HepG2 (cell line): ENCODE data around the gene CEMP1. TPM values are rescaled to one million over a fixed set of nuclear protein-coding genes. Genes with fewer than 3 reads are reported as not detected.

ENCODE experiments used
- ATAC-seq: fragments of 200-7000 bp; cut with Tn5 transposase; 3 replicates; pipeline ENCODE4 v1.9.1; 2020; ENCODE audit warnings: mild to moderate bottlenecking, moderate library complexity
- BruUV-seq: library from RNA; stranded (reverse); fragments of 400-500 nt; replicated peaks from 2 replicates; lab custom pipeline; 2021; lab: Mats Ljungman, UMichigan
- CTCF ChIA-PET: fragments of 300-600 bp; formaldehyde crosslinking; extraction: SDS; loops from one replicate; lab custom pipeline; 2021; ENCODE audit warnings: low total read pairs, inconsistent platforms, low intra/inter-chr PET ratio; lab: Yijun Ruan, JAX
- POLR2A ChIA-PET: fragments of 350-600 bp; sonication (Branson Sonifier 250); formaldehyde crosslinking; loops from one replicate; lab custom pipeline; 2020; ENCODE audit warnings: antibody characterized with exemption, inconsistent platforms; lab: Yijun Ruan, JAX
- DNase-seq: peaks from one replicate; pipeline ENCODE4 v3.0.0-alpha.2; 2015; ENCODE audit warnings: low spot score
- FAIRE-seq: peaks from 3 replicates; lab custom pipeline; 2011; peaks lifted over from hg19 to GRCh38; lab: Jason Lieb, UNC
- H2AFZ ChIP-seq: one replicate; pipeline ENCODE4 v1.6.1; 2011; ENCODE audit warnings: low read length, inconsistent platforms
- H3K27ac ChIP-seq: fragments of 300-600 bp; 3 replicates; pipeline ENCODE4 v1.8.0; 2011; ENCODE audit warnings: mixed run types, mild to moderate bottlenecking, mixed read lengths, low read length, inconsistent platforms; ENCODE audit not compliant: insufficient read depth; ENCODE audit errors: extremely low read length
- H3K27me3 ChIP-seq, 2 experiments: fragments of 200-600 bp in 1 of 2; 2 replicates in 1 of 2; 3 replicates in 1 of 2; pipeline versions ENCODE4 v1.6.0 to v1.8.0; 2011; ENCODE audit warnings: low read length in 2 of 2, mild to moderate bottlenecking in 2 of 2, moderate library complexity in 2 of 2, inconsistent platforms in 1 of 2; ENCODE audit not compliant: insufficient read depth in 2 of 2, control insufficient read depth in 1 of 2
- H3K36me3 ChIP-seq, 2 experiments: fragments of 200-600 bp in 1 of 2; replicated peaks in 1 of 2; 2 replicates in 1 of 2; 3 replicates in 1 of 2; pipeline versions ENCODE4 v1.5.1 to v1.8.0; 2011; ENCODE audit warnings: low read length in 2 of 2, inconsistent platforms in 1 of 2; ENCODE audit not compliant: insufficient read depth in 2 of 2, control insufficient read depth in 1 of 2
- H3K4me1 ChIP-seq: 2 replicates; pipeline ENCODE4 v1.5.1; 2012; ENCODE audit warnings: low read length, inconsistent platforms; ENCODE audit not compliant: insufficient read depth
- H3K4me2 ChIP-seq: 2 replicates; pipeline ENCODE4 v1.6.0; 2011; ENCODE audit warnings: low read depth, low read length, inconsistent platforms
- H3K4me3 ChIP-seq, 3 experiments: fragments of 200-600 bp in 1 of 3; sonication (generic), shearing (Covaris generic) in 1 of 3; replicated peaks in 1 of 3; 2 replicates each; pipeline ENCODE4 v1.5.1; 2011 to 2016; ENCODE audit warnings: low read length in 3 of 3, inconsistent platforms in 2 of 3, low read depth in 2 of 3, mild to moderate bottlenecking in 2 of 3, control low read depth in 1 of 3, mixed read lengths in 1 of 3; ENCODE audit not compliant: insufficient read depth in 1 of 3
- H3K79me2 ChIP-seq: one replicate; pipeline ENCODE4 v1.6.1; 2011; ENCODE audit warnings: low read length, inconsistent platforms; ENCODE audit not compliant: insufficient read depth
- H3K9ac ChIP-seq: 2 replicates; pipeline ENCODE4 v1.6.0; 2011; ENCODE audit warnings: mild to moderate bottlenecking, low read depth, low read length, inconsistent platforms; ENCODE audit not compliant: insufficient read depth
- H3K9me3 ChIP-seq: 2 replicates; pipeline ENCODE4 v1.5.1; 2012; ENCODE audit warnings: mild to moderate bottlenecking, low read length
- H4K20me1 ChIP-seq: 2 replicates; pipeline ENCODE4 v1.6.0; 2011; ENCODE audit warnings: inconsistent platforms, mild to moderate bottlenecking, low read length, moderate library complexity; ENCODE audit not compliant: insufficient read depth
- ELF4 ChIP-seq: sonication (generic); formaldehyde crosslinking; IDR thresholded peaks from 2 replicates; pipeline ENCODE4 v1.5.0; 2020; ENCODE audit warnings: missing genetic modification reagents, mild to moderate bottlenecking, moderate library complexity, borderline replicate concordance
- FOXP1 ChIP-seq, 2 experiments: fragments of 450-650 bp in 1 of 2; IDR thresholded peaks; 2 replicates each; pipeline ENCODE4 v1.6.1; 2017 to 2018; ENCODE audit warnings: antibody characterized with exemption in 1 of 2
- FOXP4 ChIP-seq: sonication (generic); formaldehyde crosslinking; IDR thresholded peaks from 2 replicates; pipeline ENCODE4 v1.4.0; 2020; ENCODE audit warnings: missing genetic modification reagents
- MAX ChIP-seq: IDR thresholded peaks from 2 replicates; pipeline ENCODE4 v1.6.1; 2012; ENCODE audit warnings: inconsistent platforms
- MIER2 ChIP-seq: IDR thresholded peaks from 2 replicates; pipeline ENCODE4 v1.6.1; 2016; ENCODE audit warnings: missing biosample characterization, missing genetic modification reagents
- NCOA5 ChIP-seq: sonication (generic); formaldehyde crosslinking; IDR thresholded peaks from 2 replicates; pipeline ENCODE4 v1.4.0; 2020; ENCODE audit warnings: missing genetic modification reagents
- PTBP1 ChIP-seq: fragments of 200-400 bp; formaldehyde crosslinking; IDR thresholded peaks from 2 replicates; pipeline ENCODE4 v1.6.1; 2018; ENCODE audit warnings: low read length, low read depth; ENCODE audit not compliant: poor library complexity, severe bottlenecking
- SALL1 ChIP-seq: sonication (generic); formaldehyde crosslinking; IDR thresholded peaks from 2 replicates; pipeline ENCODE4 v1.8.0; 2022; ENCODE audit warnings: mild to moderate bottlenecking, missing genetic modification reagents
- SAP130 ChIP-seq: IDR thresholded peaks from 2 replicates; pipeline ENCODE4 v1.6.1; 2016; ENCODE audit warnings: low read depth
- TCF7 ChIP-seq: sonication (generic); IDR thresholded peaks from 2 replicates; pipeline ENCODE4 v1.6.1; 2016; ENCODE audit warnings: antibody characterized with exemption, low read depth
- ZNF468 ChIP-seq: sonication (generic); formaldehyde crosslinking; IDR thresholded peaks from 2 replicates; pipeline ENCODE4 v1.8.0; 2022; ENCODE audit warnings: mild to moderate bottlenecking, moderate library complexity, missing genetic modification reagents
- ZNF552 ChIP-seq: sonication (generic); formaldehyde crosslinking; IDR thresholded peaks from 2 replicates; pipeline ENCODE4 v1.9.0; 2022; ENCODE audit warnings: missing genetic modification reagents, mild to moderate bottlenecking, borderline replicate concordance
- ZNF713 ChIP-seq: sonication (generic); formaldehyde crosslinking; IDR thresholded peaks from 2 replicates; pipeline ENCODE4 v1.4.0; 2020; ENCODE audit warnings: mild to moderate bottlenecking, missing genetic modification reagents
- ZNF747 ChIP-seq: sonication (generic); formaldehyde crosslinking; IDR thresholded peaks from 2 replicates; pipeline ENCODE4 v1.8.1; 2023; ENCODE audit warnings: missing genetic modification reagents, mild to moderate bottlenecking, borderline replicate concordance
- ZSCAN5A ChIP-seq: sonication (generic); formaldehyde crosslinking; IDR thresholded peaks from 2 replicates; pipeline ENCODE4 v1.8.0; 2022; ENCODE audit warnings: mild to moderate bottlenecking, missing genetic modification reagents, borderline replicate concordance
- WGBS: methylation state at CpG from one replicate; pipeline ENCODE4 v1.1.6; 2017; ENCODE audit warnings: low lambda C conversion rate; 5-methylcytosine and 5-hydroxymethylcytosine counted together
- in situ Hi-C: cut with HindIII; loops from 2 replicates; pipeline ENCODE4 v1.10.0; 2017; ENCODE audit warnings: low pct_unique_long_range_greater_than_20kb; ENCODE audit not compliant: extremely low pct_ligation_motif_present
- intact Hi-C: fragments of 100-400 bp; cut with micrococcal nuclease; formaldehyde crosslinking; loops from one replicate; pipeline ENCODE4 v1.10.0; 2022; ENCODE audit not compliant: unreplicated experiment
- polyA plus RNA-seq, 8 experiments: library from polyadenylated mRNA; depleted of rRNA in 3 of 8; stranded (reverse) in 7 of 8; unstranded in 1 of 8; fragments of >200 nt; fragmentation: Illumina TruSeq in 4 of 8; extraction: Trizol in 4 of 8; gene quantifications; 2 replicates each; pipeline versions ENCODE4 v1.2.1 to v1.2.3, GENCODE V29; 2011 to 2016; ENCODE audit warnings: low read depth in 4 of 8, missing spikeins in 1 of 8, mixed read lengths in 1 of 8; ENCODE audit not compliant: insufficient read depth in 1 of 8
- total RNA-seq, 5 experiments: library from RNA; depleted of rRNA; stranded (reverse); fragments of >200 nt; fragmentation: Illumina TruSeq; extraction: Trizol; gene quantifications; 2 replicates each; pipeline ENCODE4 v1.2.3, GENCODE V29; 2016; ENCODE audit warnings: low read depth in 1 of 5
- TF ChIP-seq, protein P1 (sequence below): sonication (generic); formaldehyde crosslinking; IDR thresholded peaks from 2 replicates; pipeline ENCODE4 v1.8.0; 2023; ENCODE audit warnings: mild to moderate bottlenecking, missing genetic modification reagents

The CEMP1 gene
- total and polyA plus RNA-seq, 2 of the 13 experiments (the other 11 are each of a cell fraction or from before 2014, with no cell fraction given) = not detected

DNA sequence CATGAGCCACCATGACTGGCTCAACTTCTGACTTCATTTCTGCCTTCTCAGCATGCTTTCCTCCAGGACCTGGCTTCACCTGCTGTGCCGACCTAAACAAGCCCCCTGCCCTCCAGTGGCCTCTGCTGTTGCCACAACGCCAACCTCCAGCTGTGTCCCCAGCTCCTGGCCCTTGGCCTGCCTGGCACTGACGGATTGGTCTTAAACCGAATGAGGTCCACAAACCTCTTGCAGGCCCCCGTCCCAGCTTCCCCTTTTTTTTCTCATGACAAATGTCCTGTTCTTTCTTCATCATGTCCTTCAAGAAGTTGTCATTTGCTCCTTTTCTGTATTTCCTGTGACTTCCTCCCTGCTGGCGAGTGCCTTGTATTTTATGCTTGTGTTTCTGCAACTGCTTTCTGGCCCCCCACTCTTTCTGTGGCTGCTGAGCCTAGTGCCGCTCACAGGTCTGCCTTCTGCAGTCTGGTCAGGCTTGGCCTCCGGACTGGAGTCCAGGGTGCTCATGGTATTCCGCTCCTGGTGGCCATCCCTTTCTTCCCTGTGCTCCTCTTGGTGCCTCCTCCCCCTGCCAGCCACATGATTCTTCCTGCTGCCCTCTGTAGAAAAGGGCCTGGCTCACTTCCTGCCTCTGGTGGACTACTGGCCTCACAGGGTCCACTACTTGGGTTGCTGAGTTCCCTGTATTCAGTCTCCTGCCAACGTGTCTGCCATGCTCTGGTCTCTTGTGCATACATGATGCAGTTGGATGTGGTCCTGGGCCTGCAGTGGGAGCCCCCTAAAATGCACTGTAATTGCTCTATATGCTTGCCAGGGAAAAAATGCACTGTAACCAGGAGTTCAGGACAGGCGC, 14.6 kb downstream of the CEMP1 start (continued):
- TF ChIP-seq ZSCAN5A (CRISPR knock-in tag) = no peak
- TF ChIP-seq, all 625 proteins: peak for 22

GRCh38 chr16:2515180-2515851, 15.9 kb downstream of the CEMP1 start:
- CTCF ChIA-PET = no interaction called here
- H3K9me3 ChIP-seq = no peaks in the 10 kb centered on the region
- H3K36me3 ChIP-seq = peaks cover 2 to 14% of the 10 kb centered on the region in 2 experiments; a peak in 4 of 5 replicates
- ATAC-seq (no peak), DNase-seq (no peak), FAIRE-seq (no peak)
- in situ Hi-C loops (no loop called here), intact Hi-C loops (no loop called here)
- no peaks in the 10 kb centered on the region; a peak in 1 of 5 replicates for H3K27me3 ChIP-seq
- no peak overlapping the region for H2AFZ ChIP-seq
- peak overlapping the region; percentile 93 for H3K9ac ChIP-seq
- peak overlapping the region; percentile 89 to 97 (median 94) for H3K4me3 ChIP-seq
- WGBS = 53% methylated on average over 4 of the region's 14 CpGs
- TSS peak; percentile 60 for BruUV-seq
- peaks cover 49% of the 10 kb centered on the region for H3K79me2 ChIP-seq
- POLR2A ChIA-PET = interaction anchor here (0.6 to 4.2 kb wide), 7 partner anchors 9 to 743 kb away, joined by 3 to 42 read pairs (median 4); partner anchors contain the start of gene PDPK1
- peaks cover 52% of the 10 kb centered on the region for H4K20me1 ChIP-seq
- H3K4me2 ChIP-seq = peak overlapping the region; percentile 84
- peaks cover 68% of the 10 kb centered on the region for H3K4me1 ChIP-seq
- H3K27ac ChIP-seq = peak overlapping the region; percentile 91
- peak; percentile 27 for TF ChIP-seq SAP130
- TF ChIP-seq ZNF747 = no peak
- no peak for TF ChIP-seq ELF4 (CRISPR knock-in tag)
- no peak for TF ChIP-seq NCOA5 (CRISPR knock-in tag)
- no peak for TF ChIP-seq ZNF552
- TF ChIP-seq, protein P1, sequence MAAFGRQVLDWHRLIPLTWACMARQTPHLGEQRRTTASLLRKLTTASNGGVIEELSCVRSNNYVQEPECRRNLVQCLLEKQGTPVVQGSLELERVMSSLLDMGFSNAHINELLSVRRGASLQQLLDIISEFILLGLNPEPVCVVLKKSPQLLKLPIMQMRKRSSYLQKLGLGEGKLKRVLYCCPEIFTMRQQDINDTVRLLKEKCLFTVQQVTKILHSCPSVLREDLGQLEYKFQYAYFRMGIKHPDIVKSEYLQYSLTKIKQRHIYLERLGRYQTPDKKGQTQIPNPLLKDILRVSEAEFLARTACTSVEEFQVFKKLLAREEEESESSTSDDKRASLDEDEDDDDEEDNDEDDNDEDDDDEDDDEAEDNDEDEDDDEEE (CRISPR knock-in tag) = 0 out of 2 replicates have a peak, but pooled peaks have one; percentile 30
- TF ChIP-seq FOXP4 (CRISPR knock-in tag) = peak; percentile 29; the same call in 1 of the 2 replicates
- TF ChIP-seq ZNF468 (CRISPR knock-in tag) = no peak
- TF ChIP-seq ZNF713 (CRISPR knock-in tag) = no peak
- no peak for TF ChIP-seq TCF7
- peak; percentile 13; the same call in 1 of the 2 replicates for TF ChIP-seq MAX
- TF ChIP-seq FOXP1 (IDR thresholded peaks at IDR 0.05) = no peak
- TF ChIP-seq FOXP1 (CRISPR knock-in tag; IDR thresholded peaks at IDR 0.05) = 0 out of 2 replicates have a peak, but pooled peaks have one; percentile 26
- TF ChIP-seq PTBP1 = no peak
- peak; percentile 50; the same call in 1 of the 2 replicates for TF ChIP-seq SALL1 (CRISPR knock-in tag)
- TF ChIP-seq MIER2 (CRISPR knock-in tag) = no peak
